K562 (cell line): Measurements from ENCODE around the gene MUC5B. TPM values are rescaled to one million over a fixed set of nuclear protein-coding genes. Genes with fewer than 3 reads are reported as not detected.

Source experiments
- microRNA-seq: library from miRNA; unstranded; fragments of <30 nt; microRNA quantifications from one replicate; pipeline ENCODE4, GENCODE V29; 2018; ENCODE audit warnings: borderline microRNAs expressed
- polyA plus RNA-seq, 8 experiments: library from polyadenylated mRNA; depleted of rRNA in 4 of 8; stranded (reverse) in 5 of 8; unstranded in 3 of 8; fragments of >200 nt; fragmentation: Nextera tagmentation in 2 of 8; fragmentation: Illumina TruSeq in 1 of 8; extraction: Ambion mirVana in 2 of 8; extraction: Trizol in 1 of 8; gene quantifications; 2 replicates each; pipeline versions ENCODE4 v1.2.1 to v1.2.3, GENCODE V29; 2011 to 2014; ENCODE audit warnings: inconsistent platforms in 1 of 8, missing spikeins in 1 of 8
- small RNA-seq: library from RNA; depleted of rRNA; stranded (forward); fragments of <200 nt; gene quantifications from one replicate; pipeline ENCODE3, GENCODE V24; 2014
- total RNA-seq, 7 experiments: library from RNA; depleted of rRNA in 6 of 7; stranded (reverse); fragments of >200 nt in 6 of 7; fragmentation: Illumina TruSeq in 2 of 7; extraction: Trizol in 2 of 7; gene quantifications; 2 replicates each; pipeline versions ENCODE4 v1.2.1 to v1.2.3, GENCODE V29; 2011 to 2021; ENCODE audit warnings: low replicate concordance in 1 of 7

The MUC5B gene
- total and polyA plus RNA-seq, 9 of the 15 experiments (the other 6 are each of a cell fraction or from before 2014, with no cell fraction given): 0.04 to 0.95 TPM; not detected in 7

Small RNA genes lying within 50 kb of the gene (microRNA-seq; reads per million reads assigned to microRNA genes)
- not detected for gene MIR6744

Small RNA genes lying within 50 kb of the gene (small RNA-seq; reads per million reads assigned to genes)
- not detected for gene MIR6744

Other genes starting within 250 kb of the MUC5B start
- gene MUC6, start 186.3 kb upstream of the MUC5B start, total RNA-seq (2014; rRNA removed): not detected in 2 replicates
- not detected in 2 replicates for gene MUC6, start 186.3 kb upstream of the MUC5B start, total RNA-seq (2014; rRNA removed; fragmentation: Illumina TruSeq; extraction: Trizol)
- not detected in 2 replicates for gene MUC6, start 186.3 kb upstream of the MUC5B start, total RNA-seq (2015; rRNA removed; fragmentation: Illumina TruSeq; extraction: Trizol)
- 0.16 TPM in 1 of 2 replicates, not detected in the other for gene MUC6, start 186.3 kb upstream of the MUC5B start, total RNA-seq (2021)
- not detected in 2 replicates for gene MUC6, start 186.3 kb upstream of the MUC5B start, polyA plus RNA-seq (2011; rRNA removed)
- not detected in 2 replicates for gene MUC6, start 186.3 kb upstream of the MUC5B start, polyA plus RNA-seq (2014; fragmentation: Illumina TruSeq; extraction: Trizol)
- not detected for gene MUC6, start 186.3 kb upstream of the MUC5B start, polyA plus RNA-seq (2014; fragmentation: Nextera tagmentation; extraction: Ambion mirVana)
- gene MUC6, start 186.3 kb upstream of the MUC5B start, polyA plus RNA-seq (2014; rRNA removed): 0.01 TPM in 1 of 2 replicates, not detected in the other
- not detected in 2 replicates for gene MUC2, start 148.2 kb upstream of the MUC5B start, total RNA-seq (2014; rRNA removed)
- gene MUC2, start 148.2 kb upstream of the MUC5B start, total RNA-seq (2014; rRNA removed; fragmentation: Illumina TruSeq; extraction: Trizol): not detected in 2 replicates
- gene MUC2, start 148.2 kb upstream of the MUC5B start, total RNA-seq (2015; rRNA removed; fragmentation: Illumina TruSeq; extraction: Trizol): not detected in 2 replicates
- gene MUC2, start 148.2 kb upstream of the MUC5B start, total RNA-seq (2021): 0.18 and 0.38 TPM in 2 replicates
- not detected in 2 replicates for gene MUC2, start 148.2 kb upstream of the MUC5B start, polyA plus RNA-seq (2011; rRNA removed)
- under 0.01 TPM in 1 of 2 replicates, not detected in the other for gene MUC2, start 148.2 kb upstream of the MUC5B start, polyA plus RNA-seq (2014; fragmentation: Illumina TruSeq; extraction: Trizol)
- not detected for gene MUC2, start 148.2 kb upstream of the MUC5B start, polyA plus RNA-seq (2014; fragmentation: Nextera tagmentation; extraction: Ambion mirVana)
- gene MUC2, start 148.2 kb upstream of the MUC5B start, polyA plus RNA-seq (2014; rRNA removed): not detected in 2 replicates
- gene MUC5AC, start 65.1 kb upstream of the MUC5B start, total RNA-seq (2014; rRNA removed): not detected in 2 replicates
- not detected in 2 replicates for gene MUC5AC, start 65.1 kb upstream of the MUC5B start, total RNA-seq (2014; rRNA removed; fragmentation: Illumina TruSeq; extraction: Trizol)
- not detected in 2 replicates for gene MUC5AC, start 65.1 kb upstream of the MUC5B start, total RNA-seq (2015; rRNA removed; fragmentation: Illumina TruSeq; extraction: Trizol)
- under 0.01 TPM in 1 of 2 replicates, not detected in the other for gene MUC5AC, start 65.1 kb upstream of the MUC5B start, total RNA-seq (2021)
- not detected in 2 replicates for gene MUC5AC, start 65.1 kb upstream of the MUC5B start, polyA plus RNA-seq (2011; rRNA removed)
- not detected in 2 replicates for gene MUC5AC, start 65.1 kb upstream of the MUC5B start, polyA plus RNA-seq (2014; fragmentation: Illumina TruSeq; extraction: Trizol)
- gene MUC5AC, start 65.1 kb upstream of the MUC5B start, polyA plus RNA-seq (2014; fragmentation: Nextera tagmentation; extraction: Ambion mirVana): not detected
- not detected in 2 replicates for gene MUC5AC, start 65.1 kb upstream of the MUC5B start, polyA plus RNA-seq (2014; rRNA removed)
- gene TOLLIP, start 86.6 kb downstream of the MUC5B start, total RNA-seq (2014; rRNA removed): 16.0 and 23.0 TPM in 2 replicates
- gene TOLLIP, start 86.6 kb downstream of the MUC5B start, total RNA-seq (2014; rRNA removed; fragmentation: Illumina TruSeq; extraction: Trizol): 1.9 and 2.3 TPM in 2 replicates
- gene TOLLIP, start 86.6 kb downstream of the MUC5B start, total RNA-seq (2015; rRNA removed; fragmentation: Illumina TruSeq; extraction: Trizol): 6.9 and 7.1 TPM in 2 replicates
- gene TOLLIP, start 86.6 kb downstream of the MUC5B start, total RNA-seq (2021): 22.8 and 25.4 TPM in 2 replicates
- gene TOLLIP, start 86.6 kb downstream of the MUC5B start, polyA plus RNA-seq (2011; rRNA removed): 13.5 and 16.4 TPM in 2 replicates
- 4.9 and 13.1 TPM in 2 replicates for gene TOLLIP, start 86.6 kb downstream of the MUC5B start, polyA plus RNA-seq (2014; fragmentation: Illumina TruSeq; extraction: Trizol)
- under 1 TPM; 0.23 to 0.41 TPM for gene TOLLIP, start 86.6 kb downstream of the MUC5B start, polyA plus RNA-seq (2014; fragmentation: Nextera tagmentation; extraction: Ambion mirVana)
- gene TOLLIP, start 86.6 kb downstream of the MUC5B start, polyA plus RNA-seq (2014; rRNA removed): 13.3 and 15.4 TPM in 2 replicates
- gene BRSK2, start 166.9 kb downstream of the MUC5B start, total RNA-seq (2014; rRNA removed): not detected in 2 replicates
- not detected in 2 replicates for gene BRSK2, start 166.9 kb downstream of the MUC5B start, total RNA-seq (2014; rRNA removed; fragmentation: Illumina TruSeq; extraction: Trizol)
- gene BRSK2, start 166.9 kb downstream of the MUC5B start, total RNA-seq (2015; rRNA removed; fragmentation: Illumina TruSeq; extraction: Trizol): 0.19 TPM in 1 of 2 replicates, not detected in the other
- gene BRSK2, start 166.9 kb downstream of the MUC5B start, total RNA-seq (2021): 0.22 TPM in 2 replicates
- gene BRSK2, start 166.9 kb downstream of the MUC5B start, polyA plus RNA-seq (2011; rRNA removed): 0.14 and 0.24 TPM in 2 replicates
- gene BRSK2, start 166.9 kb downstream of the MUC5B start, polyA plus RNA-seq (2014; fragmentation: Illumina TruSeq; extraction: Trizol): 0.06 and 0.44 TPM in 2 replicates
- not detected for gene BRSK2, start 166.9 kb downstream of the MUC5B start, polyA plus RNA-seq (2014; fragmentation: Nextera tagmentation; extraction: Ambion mirVana)
- gene BRSK2, start 166.9 kb downstream of the MUC5B start, polyA plus RNA-seq (2014; rRNA removed): 0.46 and 0.52 TPM in 2 replicates